Epithelial cell of esophagus (primary cell): ENCODE data around the gene FAXDC2.

Source experiments
- DNase-seq: peaks from one replicate; pipeline ENCODE4 v3.0.0; 2010; ENCODE audit warnings: low read depth
- H3K4me3 ChIP-seq: 2 replicates; pipeline ENCODE4 v1.5.1; 2011; ENCODE audit warnings: mild to moderate bottlenecking, low read length, control low read depth
- TF ChIP-seq, protein P1 (sequence below): IDR thresholded peaks from 2 replicates; pipeline ENCODE4 v1.5.1; 2011; ENCODE audit warnings: low read depth, mild to moderate bottlenecking, low read length, control low read depth, inconsistent platforms; ENCODE audit not compliant: insufficient read depth; ENCODE audit errors: missing control alignments

FAXDC2 gene

DNA sequence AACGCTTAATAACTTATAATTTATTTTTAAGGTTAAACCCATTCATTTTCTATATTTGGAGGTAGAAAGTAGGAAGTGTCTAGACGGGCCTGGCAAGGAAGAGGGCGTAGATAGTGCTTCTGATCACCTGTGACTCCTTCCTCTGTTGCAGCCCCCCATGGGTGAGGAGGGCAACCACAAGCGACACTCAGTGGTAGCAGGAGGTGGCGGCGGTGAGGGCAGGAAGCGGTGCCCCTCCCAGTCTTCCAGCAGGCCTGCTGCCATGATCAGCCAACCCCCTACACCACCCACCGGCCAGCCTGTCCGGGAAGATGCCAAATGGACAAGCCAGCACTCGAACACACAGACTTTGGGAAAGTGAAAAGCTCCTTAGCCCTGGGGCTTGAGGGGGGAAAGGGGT lies 36.7 kb downstream of the FAXDC2 start:
- no peak overlapping the region for H3K4me3 ChIP-seq
- DNase-seq: no peak
- TF ChIP-seq, protein P1, sequence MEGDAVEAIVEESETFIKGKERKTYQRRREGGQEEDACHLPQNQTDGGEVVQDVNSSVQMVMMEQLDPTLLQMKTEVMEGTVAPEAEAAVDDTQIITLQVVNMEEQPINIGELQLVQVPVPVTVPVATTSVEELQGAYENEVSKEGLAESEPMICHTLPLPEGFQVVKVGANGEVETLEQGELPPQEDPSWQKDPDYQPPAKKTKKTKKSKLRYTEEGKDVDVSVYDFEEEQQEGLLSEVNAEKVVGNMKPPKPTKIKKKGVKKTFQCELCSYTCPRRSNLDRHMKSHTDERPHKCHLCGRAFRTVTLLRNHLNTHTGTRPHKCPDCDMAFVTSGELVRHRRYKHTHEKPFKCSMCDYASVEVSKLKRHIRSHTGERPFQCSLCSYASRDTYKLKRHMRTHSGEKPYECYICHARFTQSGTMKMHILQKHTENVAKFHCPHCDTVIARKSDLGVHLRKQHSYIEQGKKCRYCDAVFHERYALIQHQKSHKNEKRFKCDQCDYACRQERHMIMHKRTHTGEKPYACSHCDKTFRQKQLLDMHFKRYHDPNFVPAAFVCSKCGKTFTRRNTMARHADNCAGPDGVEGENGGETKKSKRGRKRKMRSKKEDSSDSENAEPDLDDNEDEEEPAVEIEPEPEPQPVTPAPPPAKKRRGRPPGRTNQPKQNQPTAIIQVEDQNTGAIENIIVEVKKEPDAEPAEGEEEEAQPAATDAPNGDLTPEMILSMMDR: no peak

DNA sequence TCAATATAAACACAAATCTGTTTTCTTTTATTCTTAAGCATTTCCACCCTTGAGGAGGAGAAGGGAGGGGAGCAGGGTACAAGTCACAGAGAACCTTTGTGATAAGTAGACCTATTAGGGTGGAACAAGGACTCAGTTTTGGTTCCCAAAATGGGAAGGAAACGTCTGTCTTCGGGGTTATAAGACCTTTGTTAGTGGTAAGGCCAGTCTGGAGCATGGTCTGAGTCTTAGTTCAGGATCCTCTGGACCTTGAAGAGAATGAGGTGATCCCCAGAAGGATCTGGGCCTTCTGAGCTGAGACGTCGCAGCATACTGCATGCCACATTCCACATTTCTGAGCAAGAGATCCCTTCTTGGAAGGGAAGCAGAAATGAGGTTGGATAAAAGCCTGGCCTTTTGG lies 37.2 kb downstream of the FAXDC2 start:
- TF ChIP-seq, protein P1: no peak
- H3K4me3 ChIP-seq: no peak overlapping the region
- no peak for DNase-seq

DNA sequence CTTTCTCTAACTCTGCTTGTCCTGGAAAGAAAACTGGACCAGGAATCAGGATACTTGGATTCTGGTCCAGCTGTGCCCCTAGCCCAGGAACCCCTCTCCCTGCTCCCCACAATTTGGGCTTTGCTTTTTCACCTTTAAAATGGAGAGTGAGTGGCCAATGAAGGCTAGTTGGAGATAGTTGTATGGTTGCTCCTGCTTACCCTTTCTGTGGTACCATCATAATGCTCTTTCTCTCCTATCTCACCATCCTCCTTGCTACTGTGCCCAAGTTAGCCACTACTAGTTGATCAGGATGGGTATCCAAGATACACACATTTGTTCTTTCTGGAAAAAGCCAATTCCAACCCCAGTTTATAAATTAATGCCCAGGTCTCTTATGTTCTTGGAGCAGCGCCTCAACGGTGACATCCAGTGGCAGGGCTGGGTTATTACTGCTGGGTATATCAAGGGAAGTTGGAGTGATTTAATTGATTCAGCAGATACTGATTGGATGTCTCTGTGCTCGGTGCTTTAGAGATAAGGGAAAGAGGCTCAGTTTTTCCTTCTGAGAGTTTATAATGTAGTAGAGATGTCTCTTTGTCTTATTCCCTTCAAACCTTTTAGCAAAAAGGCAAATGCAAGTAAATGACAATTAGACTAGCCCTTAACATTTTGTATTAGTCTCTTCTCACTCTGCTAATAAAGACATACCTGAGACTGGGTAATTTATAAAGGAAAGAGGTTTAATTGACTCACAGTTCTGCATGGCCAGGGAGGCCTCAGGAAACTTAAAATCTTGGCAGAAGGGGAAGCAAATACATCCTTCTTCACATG lies 38.5 kb downstream of the FAXDC2 start:
- no peak overlapping the region for H3K4me3 ChIP-seq
- peak; percentile 69 for DNase-seq
- TF ChIP-seq, protein P1: peak; percentile 88

DNA sequence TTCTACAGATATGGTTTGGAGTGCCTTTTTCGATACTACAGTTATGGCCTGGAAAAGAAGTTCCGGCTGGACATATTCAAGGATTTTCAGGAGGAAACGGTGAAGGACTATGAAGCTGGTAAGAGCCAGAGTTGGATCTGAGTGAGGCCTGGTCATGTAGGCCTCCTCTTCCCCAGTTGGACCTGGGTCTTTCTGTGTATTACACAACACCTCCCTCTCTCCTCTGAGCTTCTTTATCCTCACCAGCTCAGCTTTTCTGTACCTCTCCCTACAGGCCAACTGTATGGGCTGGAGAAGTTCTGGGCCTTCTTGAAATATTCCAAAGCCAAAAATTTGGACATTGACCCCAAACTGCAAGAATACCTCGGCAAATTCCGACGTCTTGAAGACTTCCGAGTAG lies 39.2 kb downstream of the FAXDC2 start:
- TF ChIP-seq, protein P1: no peak
- no peak for DNase-seq
- no peak overlapping the region for H3K4me3 ChIP-seq

DNA sequence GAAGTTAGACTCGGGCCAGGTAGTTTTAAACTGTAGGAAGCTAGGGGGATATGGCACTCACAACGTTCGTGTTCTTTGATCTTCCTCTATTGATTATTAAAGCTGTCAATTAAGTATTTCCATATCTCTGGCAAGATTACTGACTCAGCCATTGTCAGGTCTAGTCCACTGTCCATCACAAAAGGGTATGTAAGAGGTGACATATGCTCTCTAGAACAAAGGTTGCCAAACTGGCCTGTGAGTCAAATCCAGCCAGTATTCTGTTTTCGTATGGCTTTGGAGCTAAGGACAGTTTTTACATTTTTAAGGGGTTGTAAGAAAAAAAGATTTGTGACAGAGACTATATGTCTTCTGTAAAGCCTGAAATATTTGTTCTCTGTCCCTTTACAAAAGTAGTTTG lies 44.2 kb downstream of the FAXDC2 start:
- no peak for DNase-seq
- H3K4me3 ChIP-seq: no peak overlapping the region
- TF ChIP-seq, protein P1: no peak

DNA sequence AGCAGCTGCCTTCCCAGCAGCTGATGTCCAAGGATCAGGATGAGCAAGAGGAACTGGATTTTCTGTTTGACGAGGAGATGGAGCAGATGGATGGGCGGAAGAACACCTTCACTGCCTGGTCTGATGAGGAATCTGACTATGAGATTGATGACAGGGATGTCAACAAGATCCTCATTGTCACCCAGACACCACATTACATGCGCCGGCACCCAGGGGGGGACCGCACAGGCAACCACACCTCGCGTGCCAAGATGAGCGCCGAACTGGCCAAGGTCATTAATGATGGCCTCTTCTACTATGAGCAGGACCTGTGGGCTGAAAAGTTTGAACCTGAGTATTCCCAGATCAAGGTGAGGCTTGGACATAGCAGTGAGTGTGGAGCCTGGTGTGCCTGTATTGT lies 48.4 kb downstream of the FAXDC2 start:
- H3K4me3 ChIP-seq: no peak overlapping the region
- no peak for DNase-seq
- TF ChIP-seq, protein P1: no peak

DNA sequence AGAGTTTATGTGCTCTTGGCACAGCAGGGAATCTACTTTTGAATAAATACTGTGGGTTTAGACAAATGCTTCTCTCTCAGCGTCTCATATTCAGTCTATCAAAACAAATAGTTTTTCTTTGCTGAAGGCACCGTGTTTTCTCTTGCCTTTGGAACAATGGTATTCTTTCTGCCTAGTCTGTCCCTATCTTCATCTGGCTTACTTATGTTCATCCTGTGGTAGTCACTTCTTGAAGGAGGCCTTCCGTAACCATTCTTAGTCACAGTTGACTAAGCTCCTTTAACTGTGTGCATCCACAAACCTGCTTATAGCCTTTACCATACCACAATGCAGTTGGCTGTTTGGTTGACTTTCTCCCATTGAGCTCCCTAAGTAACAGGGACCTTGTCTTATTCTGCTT lies 49.3 kb downstream of the FAXDC2 start:
- no peak overlapping the region for H3K4me3 ChIP-seq
- TF ChIP-seq, protein P1: no peak
- peak; percentile 39 for DNase-seq
